ENCODE measurements around the gene ME3. TPM values are rescaled to one million over a fixed set of nuclear protein-coding genes. Genes with fewer than 3 reads are reported as not detected.

ME3 gene
- total RNA-seq, 1 experiment from 2014 or later: 1.8 TPM

GRCh38 chr11:86477495-86478155 is 194.8 kb downstream of the ME3 start:
- ATAC-seq (peak; percentile 58), DNase-seq (ENCODE audit: low spot score) (no peak)
- peaks cover 5% of the 10 kb centered on the region; the same call in 1 of the 2 replicates for H3K9me3 Mint-ChIP-seq
- H3K4me1 Mint-ChIP-seq: peaks cover 13% of the 10 kb centered on the region
- H3K4me3 Mint-ChIP-seq: no peak overlapping the region
- POLR2A ChIA-PET: no interaction called here
- no peaks in the 10 kb centered on the region for H3K36me3 Mint-ChIP-seq
- H3K27me3 Mint-ChIP-seq (ENCODE audit: low read depth): no peaks in the 10 kb centered on the region; the same call in 1 of the 2 replicates
- H3K27ac Mint-ChIP-seq: no peak overlapping the region
- CTCF ChIA-PET: interaction anchor here (0.7 kb wide), 1 partner anchor 9 kb away, joined by 3 read pairs; no protein-coding TSS in a partner anchor
- TF ChIP-seq MAX (CRISPR knock-in tag; IDR thresholded peaks at IDR 0.05) (no peak), ZNF532 (CRISPR knock-in tag; IDR thresholded peaks at IDR 0.05; ENCODE audit: borderline replicate concordance) (no peak), IRF1 (CRISPR knock-in tag; IDR thresholded peaks at IDR 0.05) (no peak), SOX15 (CRISPR knock-in tag; IDR thresholded peaks at IDR 0.05) (no peak)

- Mint-ChIP-seq H3K27ac (no peak overlapping the region), H3K4me1 (peaks cover 13% of the 10 kb centered on the region), H3K36me3 (no peaks in the 10 kb centered on the region), H3K27me3 (ENCODE audit: low read depth) (no peaks in the 10 kb centered on the region; the same call in 1 of the 2 replicates), H3K4me3 (no peak overlapping the region), H3K9me3 (peaks cover 5% of the 10 kb centered on the region; the same call in 1 of the 2 replicates)
- CTCF ChIA-PET: interaction anchor here (1.0 kb wide), 2 partner anchors 95 to 132 kb away, joined by 3 to 5 read pairs; no protein-coding TSS in a partner anchor
- ATAC-seq: no peak
- no peak for DNase-seq (ENCODE audit: low spot score)
- POLR2A ChIA-PET: no interaction called here
- TF ChIP-seq ATF3 (CRISPR knock-in tag; conservative IDR thresholded peaks at IDR 0.05) (no peak), CREB1 (CRISPR knock-in tag; IDR thresholded peaks at IDR 0.05) (no peak), SMAD3 (CRISPR knock-in tag; IDR thresholded peaks at IDR 0.05; ENCODE audit: borderline replicate concordance) (no peak), FOXP4 (CRISPR knock-in tag; IDR thresholded peaks at IDR 0.05) (no peak), ELF4 (CRISPR knock-in tag; IDR thresholded peaks at IDR 0.05; ENCODE audit: low read depth) (no peak), MXD4 (CRISPR knock-in tag; IDR thresholded peaks at IDR 0.05; ENCODE audit: borderline replicate concordance) (no peak), PREB (CRISPR knock-in tag; IDR thresholded peaks at IDR 0.05; ENCODE audit: borderline replicate concordance) (no peak), AR (CRISPR knock-in tag; IDR thresholded peaks at IDR 0.05) (no peak), NR1H2 (CRISPR knock-in tag; IDR thresholded peaks at IDR 0.05) (no peak), HMGA2 (CRISPR knock-in tag; IDR thresholded peaks at IDR 0.05) (no peak), GABPB1 (CRISPR knock-in tag; IDR thresholded peaks at IDR 0.05) (no peak), NFYB (CRISPR knock-in tag; conservative IDR thresholded peaks at IDR 0.05; ENCODE audit: low read depth) (no peak), E2F4 (CRISPR knock-in tag; IDR thresholded peaks at IDR 0.05; ENCODE audit: borderline replicate concordance, low read depth) (no peak)
Measured at GRCh38 chr11:86476109-86476861, 196.1 kb downstream of the ME3 start.
